Measurements from ENCODE around the gene NAT10. TPM values are rescaled to one million over a fixed set of nuclear protein-coding genes. Genes with fewer than 3 reads are reported as not detected.

NAT10 gene
- polyA plus RNA-seq, 1 of the 3 experiments (the other 2 are of a cell fraction) = 31.0 TPM

DNA sequence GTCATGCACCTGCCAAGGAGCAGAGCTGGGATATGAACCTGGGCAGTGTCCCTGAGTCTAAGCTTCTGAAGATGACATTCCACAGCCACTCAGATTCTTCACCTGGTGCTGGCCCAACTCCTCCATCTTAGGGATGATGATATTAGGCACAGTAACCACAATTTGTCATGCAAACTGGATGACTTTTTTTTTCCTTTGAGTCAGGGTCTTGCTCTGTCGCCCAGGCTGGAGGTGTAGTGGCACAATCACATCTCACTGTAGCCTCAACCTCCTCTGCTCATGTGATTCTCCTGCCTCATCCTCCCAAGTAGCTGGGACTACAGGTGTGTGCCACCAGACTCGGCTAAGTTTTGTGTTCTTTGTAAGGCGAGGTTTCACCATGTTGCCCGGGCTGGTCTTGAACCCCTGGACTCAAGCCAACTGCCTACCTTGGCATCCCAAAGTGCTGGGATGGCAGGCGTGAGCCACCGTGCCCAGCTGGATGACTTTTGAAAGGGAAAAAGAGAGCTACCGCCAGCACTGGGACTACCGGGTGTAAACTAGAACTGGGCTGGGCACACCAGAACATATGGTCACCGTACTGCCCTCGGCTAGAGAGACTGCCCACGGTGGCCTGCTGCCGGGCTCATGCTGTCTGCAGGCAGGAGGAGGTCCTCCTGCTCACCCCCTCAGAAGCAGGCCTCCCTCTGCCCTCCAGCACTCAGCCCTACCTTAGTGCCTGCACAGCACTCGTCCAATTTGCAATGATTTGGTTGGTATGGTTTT is 77.7 kb downstream of the NAT10 start:
- Histone ChIP-seq H4K20me1 (ENCODE audit: insufficient read depth) (no peaks in the 10 kb centered on the region), H3K79me2 (ENCODE audit: insufficient read depth) (no peaks in the 10 kb centered on the region), H3K9ac (no peak overlapping the region), H3K9me3 (no peaks in the 10 kb centered on the region), H3K4me3 (ENCODE audit: low read depth in 2 of 2, low read length in 1 of 2) (no peak overlapping the region), H3K27me3 (ENCODE audit: insufficient read depth) (no peaks in the 10 kb centered on the region), H3K4me1 (ENCODE audit: control insufficient read depth in 1 of 2, insufficient read depth in 2 of 2, low read depth in 1 of 2, low read length in 1 of 2) (peaks cover 9 to 23% of the 10 kb centered on the region in 2 experiments; a peak in 2 of 4 replicates), H3K9me2 (no peaks in the 10 kb centered on the region), H2AFZ (ENCODE audit: low read depth) (no peak overlapping the region), H3K27ac (ENCODE audit: low read depth in 2 of 2, low read length in 1 of 2) (no peak overlapping the region), H3K36me3 (replicated peaks in 1 of 2; ENCODE audit: control insufficient read depth in 1 of 2, insufficient read depth in 2 of 2, low read length in 1 of 2) (no peaks in the 10 kb centered on the region), H3K4me2 (no peak overlapping the region), H3F3A (replicated peaks; ENCODE audit: insufficient read depth) (no peaks in the 10 kb centered on the region)
- TF ChIP-seq RFX5 (IDR thresholded peaks at IDR 0.05; ENCODE audit: low read length) (no peak), TAF1 (IDR thresholded peaks at IDR 0.05; ENCODE audit: borderline replicate concordance, low read depth, low read length) (no peak), TEAD4 (IDR thresholded peaks at IDR 0.05; ENCODE audit: borderline replicate concordance, insufficient read depth) (no peak), GATA2 (CRISPR knock-in tag; IDR thresholded peaks at IDR 0.05) (no peak), USF2 (IDR thresholded peaks at IDR 0.05; ENCODE audit: borderline replicate concordance, low read depth, low read length) (no peak), TCF12 (IDR thresholded peaks at IDR 0.05) (no peak), EP300 (IDR thresholded peaks at IDR 0.05; ENCODE audit: borderline replicate concordance in 1 of 2, low read depth in 1 of 2, low read length in 1 of 2) (no peak), RCOR1 (IDR thresholded peaks at IDR 0.05; ENCODE audit: low read length) (no peak), YY1 (IDR thresholded peaks at IDR 0.05; ENCODE audit: low read depth) (no peak), JUND (IDR thresholded peaks at IDR 0.05) (no peak), NFIC (IDR thresholded peaks at IDR 0.05; ENCODE audit: borderline replicate concordance) (no peak), REST (IDR thresholded peaks at IDR 0.05; ENCODE audit: low read depth, low read length) (no peak), POLR2AphosphoS5 (IDR thresholded peaks at IDR 0.05; ENCODE audit: low read depth, low read length) (no peak), SIN3A (IDR thresholded peaks at IDR 0.05; ENCODE audit: borderline replicate concordance, low read depth, low read length) (no peak), USF1 (IDR thresholded peaks at IDR 0.05; ENCODE audit: borderline replicate concordance, low read depth) (no peak), FOXJ3 (CRISPR knock-in tag; IDR thresholded peaks at IDR 0.05) (no peak), ZBTB33 (IDR thresholded peaks at IDR 0.05; ENCODE audit: borderline replicate concordance, low read depth) (no peak), SMC3 (IDR thresholded peaks at IDR 0.05; ENCODE audit: low read depth, low read length) (no peak)
- TF ChIP-seq, protein P1, sequence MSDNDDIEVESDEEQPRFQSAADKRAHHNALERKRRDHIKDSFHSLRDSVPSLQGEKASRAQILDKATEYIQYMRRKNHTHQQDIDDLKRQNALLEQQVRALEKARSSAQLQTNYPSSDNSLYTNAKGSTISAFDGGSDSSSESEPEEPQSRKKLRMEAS (IDR thresholded peaks at IDR 0.05; ENCODE audit: low read depth) = no peak
- 88% methylated on average over 12 of the region's 13 CpGs for WGBS (ENCODE audit: low lambda C conversion rate)
- ChIA-PET CTCF (interaction anchor here (1.0 to 12.0 kb wide), 5 partner anchors 9 to 175 kb away, joined by 3 to 240 read pairs (median 12); partner anchors contain the start of gene ABTB2), POLR2A (no interaction called here)
- DNase-seq = no peak

Data from SK-N-SH (cell line).